ENCODE measurements around the gene LMNTD2.
A peak's percentile ranks its signal among the peaks of the same experiment; 100 is the strongest.

LMNTD2 gene

GRCh38 chr11:567011-567628, 6.6 kb upstream of the LMNTD2 start:
- DNase-seq: no peak

GRCh38 chr11:565921-566509, 5.5 kb upstream of the LMNTD2 start:
- DNase-seq: no peak

- DNase-seq: no peak
Measured at GRCh38 chr11:563812-564578, 3.5 kb upstream of the LMNTD2 start.

- DNase-seq: no peak
Measured at GRCh38 chr11:563066-563811, 2.7 kb upstream of the LMNTD2 start.

GRCh38 chr11:562046-562645, 1.6 kb upstream of the LMNTD2 start:
- no peak for DNase-seq

- DNase-seq: no peak
Measured at GRCh38 chr11:561148-562003, 838 bp upstream of the LMNTD2 start.

GRCh38 chr11:559712-560304, 730 bp downstream of the LMNTD2 start:
- no peak for DNase-seq

- no peak for DNase-seq
Measured at GRCh38 chr11:559020-559620, 1.4 kb downstream of the LMNTD2 start.

GRCh38 chr11:558503-558902, 2.0 kb downstream of the LMNTD2 start:
- DNase-seq: no peak

- no peak for DNase-seq
Measured at GRCh38 chr11:557328-558132, 3.0 kb downstream of the LMNTD2 start.

- no peak for DNase-seq
Measured at GRCh38 chr11:556662-557256, 3.8 kb downstream of the LMNTD2 start.

- DNase-seq: no peak
Measured at GRCh38 chr11:555780-556661, 4.5 kb downstream of the LMNTD2 start.

- no peak for DNase-seq
Measured at GRCh38 chr11:555227-555779, 5.2 kb downstream of the LMNTD2 start.

- peak; percentile 31 for DNase-seq
Measured at GRCh38 chr11:554428-555226, 5.9 kb downstream of the LMNTD2 start.

- DNase-seq: no peak
Measured at GRCh38 chr11:553988-554340, 6.6 kb downstream of the LMNTD2 start.

- DNase-seq: no peak
Measured at GRCh38 chr11:553083-553987, 7.2 kb downstream of the LMNTD2 start.

- DNase-seq: no peak
Measured at GRCh38 chr11:551596-551995, 8.9 kb downstream of the LMNTD2 start.
